ENCODE results near the gene BNC2. TPM values are rescaled to one million over a fixed set of nuclear protein-coding genes. Genes with fewer than 3 reads are reported as not detected.

BNC2 gene
- total and polyA plus RNA-seq, 2 of the 4 experiments (the other 2 are of a cell fraction) = 15.5 to 45.2 TPM

DNA sequence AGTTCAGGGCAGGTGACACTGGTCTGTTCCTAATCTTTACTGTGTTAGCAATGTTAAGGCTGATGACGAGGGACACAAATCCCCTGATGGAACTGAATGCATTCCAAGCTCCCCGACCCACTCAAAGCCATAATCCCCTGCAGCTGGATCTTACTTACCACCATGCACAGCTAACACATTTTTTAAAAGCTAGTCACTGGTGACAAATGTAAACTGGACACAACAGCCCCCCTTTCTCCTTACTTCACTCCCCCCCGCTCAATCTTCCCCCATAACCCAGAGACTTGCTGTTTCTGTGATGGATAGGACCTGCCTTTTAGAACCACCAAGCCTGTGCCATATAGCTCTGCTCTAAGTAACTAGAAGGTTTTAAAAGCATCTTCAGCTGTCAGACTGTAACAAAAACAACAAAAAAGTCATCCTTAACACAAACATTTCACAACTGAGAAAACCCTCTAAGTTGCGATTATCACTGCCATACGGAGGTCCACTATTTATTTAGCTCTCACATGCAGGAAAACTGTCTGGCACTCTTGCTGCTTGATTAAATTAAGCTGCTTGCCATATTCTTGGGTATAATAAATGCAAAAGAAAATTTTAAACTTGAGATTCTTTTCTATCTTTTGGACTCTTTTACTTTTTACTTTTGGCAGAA is 44.4 kb downstream of the BNC2 start (continued):
- TF ChIP-seq MAZ (IDR thresholded peaks at IDR 0.05; ENCODE audit: borderline replicate concordance, low read depth, low read length) = peak; percentile 73; the same call in 1 of the 2 replicates

DNA sequence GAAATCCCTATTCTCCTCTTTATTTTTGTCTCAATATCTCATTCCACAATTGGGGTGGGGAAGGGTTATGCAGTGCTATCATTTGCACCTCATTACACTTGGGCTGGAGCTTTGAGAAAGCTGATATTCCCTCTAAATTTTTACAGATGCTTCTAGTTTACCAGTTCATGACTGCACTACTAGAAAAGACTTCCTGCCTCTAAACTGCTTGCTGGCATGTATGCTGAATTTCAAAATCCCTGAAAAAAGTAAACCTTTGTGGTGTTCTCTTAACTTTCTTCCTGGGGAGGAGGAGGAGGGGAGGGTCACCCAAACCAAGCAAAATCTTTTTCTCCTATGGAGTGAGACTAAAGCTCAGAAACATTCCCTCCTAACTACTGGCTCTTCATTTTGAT is 45.1 kb downstream of the BNC2 start:
- H3K14ac ChIP-seq (replicated peaks; ENCODE audit: low read depth, low read length) = peak overlapping the region; percentile 30; the same call in 1 of the 2 replicates
- H3K9me1 ChIP-seq (ENCODE audit: insufficient read depth, low read length) = peaks cover 17% of the 10 kb centered on the region
- H3K18ac ChIP-seq (ENCODE audit: low read depth, low read length) = peak overlapping the region; percentile 93; the same call in 1 of the 2 replicates
- peak overlapping the region; percentile 60 for H3K56ac ChIP-seq (ENCODE audit: extremely low read depth, insufficient read depth, low read length)
- peak overlapping the region; percentile 42; the same call in 1 of the 2 replicates for H3K4me2 ChIP-seq (ENCODE audit: low read depth, low read length)
- H2BK20ac ChIP-seq (ENCODE audit: low read depth, low read length) = peak overlapping the region; percentile 54
- H4K5ac ChIP-seq (ENCODE audit: low read depth, low read length) = peak overlapping the region; percentile 65; the same call in 1 of the 2 replicates
- no peak overlapping the region for H2AFZ ChIP-seq (replicated peaks; ENCODE audit: low read length, poor library complexity)
- H3K4me1 ChIP-seq (ENCODE audit: control insufficient read depth, insufficient read depth, low read length) = peaks cover 20% of the 10 kb centered on the region
- DNase-seq (peak; percentile 73), ATAC-seq (ENCODE audit: low read depth) (peak; percentile 21)
- H2AK5ac ChIP-seq (ENCODE audit: low read depth, low read length) = no peak overlapping the region
- TF ChIP-seq NFE2L2 (IDR thresholded peaks at IDR 0.05; ENCODE audit: low read depth, low read length) (no peak), CEBPB (IDR thresholded peaks at IDR 0.05; ENCODE audit: low read depth, low read length) (no peak), MAFK (IDR thresholded peaks at IDR 0.05; ENCODE audit: low read depth, low read length) (0 out of 2 replicates have a peak, but pooled peaks have one; percentile 1), MAZ (IDR thresholded peaks at IDR 0.05; ENCODE audit: borderline replicate concordance, low read depth, low read length) (no peak)
- in situ Hi-C loops (cut with MboI; ENCODE audit: low sequenced_read_pairs) (no loop called here), intact Hi-C loops (cut with micrococcal nuclease) (loop anchor here (5.0 to 10.0 kb wide), 2 partner anchors 98 to 231 kb away; no protein-coding TSS in a partner anchor), dilution Hi-C loops (cut with HindIII; ENCODE audit: low sequenced_read_pairs, unreplicated experiment) (no loop called here)
- H3K4me3 ChIP-seq (ENCODE audit: insufficient read depth, low read depth, low read length) = no peak overlapping the region
- peak overlapping the region; percentile 69 for H4K91ac ChIP-seq (ENCODE audit: insufficient read depth, low read depth, low read length)
- peaks cover 1% of the 10 kb centered on the region; the same call in 1 of the 2 replicates for H3K36me3 ChIP-seq (ENCODE audit: control insufficient read depth, insufficient read depth, low read length)
- peak overlapping the region; percentile 61 to 82 for H4K8ac ChIP-seq (ENCODE audit: low read depth in 2 of 2, low read length in 2 of 2)
- H4K20me1 ChIP-seq (ENCODE audit: insufficient read depth, low read length) = no peaks in the 10 kb centered on the region
- H3K23ac ChIP-seq (ENCODE audit: low read depth, low read length) = peak overlapping the region; percentile 57; the same call in 1 of the 2 replicates
- peak overlapping the region; percentile 97 for H2BK5ac ChIP-seq (ENCODE audit: low read depth, low read length, poor library complexity, severe bottlenecking)
- H3K79me1 ChIP-seq (ENCODE audit: low read depth in 1 of 2, low read length in 2 of 2) = peaks cover 31 to 54% of the 10 kb centered on the region in 2 experiments
- H2BK15ac ChIP-seq (ENCODE audit: low read depth, low read length) = peak overlapping the region; percentile 36; the same call in 2 of the 3 replicates
- no peaks in the 10 kb centered on the region for H3K27me3 ChIP-seq (ENCODE audit: control insufficient read depth, insufficient read depth, low read length)
- H2BK120ac ChIP-seq (ENCODE audit: low read depth, low read length) = peak overlapping the region; percentile 98
- no peak overlapping the region for H2AK9ac ChIP-seq (replicated peaks; ENCODE audit: low read depth, low read length, poor library complexity)
- CTCF ChIA-PET = interaction anchor here (0.6 to 1.4 kb wide), 3 partner anchors 9 to 633 kb away, joined by 3 to 4 read pairs (median 3); no protein-coding TSS in a partner anchor
- peak overlapping the region; percentile 34 for H3K27ac ChIP-seq (ENCODE audit: insufficient read depth, low read length)
- peak overlapping the region; percentile 66; the same call in 1 of the 2 replicates for H3K4ac ChIP-seq (ENCODE audit: low read depth, low read length)
- POLR2A ChIA-PET (ENCODE audit: unreplicated experiment) = no interaction called here
- H3K9me3 ChIP-seq (ENCODE audit: control insufficient read depth, insufficient read depth, low read length) = no peaks in the 10 kb centered on the region
- BruUV-seq (replicated peaks) = no TSS peak
- no peak overlapping the region for H3K9ac ChIP-seq (ENCODE audit: low read depth, low read length)
